Esophagus squamous epithelium (tissue), 5 donors: Measurements from ENCODE around the gene RFPL2. TPM values are rescaled to one million over a fixed set of nuclear protein-coding genes. Genes with fewer than 3 reads are reported as not detected.

Experiments
- DNase-seq: peaks from one replicate; lab custom pipeline; 2025; lab: John Stamatoyannopoulos, UW
- H3K27ac ChIP-seq, 4 donors: fragments of 200-600 bp; sonication (generic); one replicate each; pipeline ENCODE4 v1.5.1; 2016 to 2019; ENCODE audit warnings: mild to moderate bottlenecking in 1 of 4
- H3K27me3 ChIP-seq, 4 donors: fragments of 200-600 bp; sonication (generic); 1 replicate in 3 of 4; 2 replicates in 1 of 4; pipeline versions ENCODE4 v1.5.1 to v1.6.0; 2017 to 2021; ENCODE audit warnings: antibody characterized with exemption in 1 of 4
- H3K36me3 ChIP-seq, 3 donors: fragments of 200-600 bp; sonication (generic); one replicate each; pipeline ENCODE4 v1.5.1; 2016 to 2019
- H3K4me1 ChIP-seq, 3 donors: fragments of 200-600 bp; sonication (generic); one replicate each; pipeline ENCODE4 v1.5.1; 2017 to 2019
- H3K4me3 ChIP-seq, 4 donors: fragments of 200-600 bp; sonication (generic); 1 replicate in 3 of 4; 2 replicates in 1 of 4; pipeline ENCODE4 v1.5.1; 2016 to 2019; ENCODE audit warnings: mild to moderate bottlenecking in 2 of 4, moderate library complexity in 1 of 4
- H3K9me3 ChIP-seq, 3 donors: fragments of 200-600 bp; sonication (generic); one replicate each; pipeline ENCODE4 v1.5.1; 2016 to 2019
- CTCF ChIP-seq, 6 experiments: fragments of 450-650 bp in 4 of 6; fragments of 200-600 bp in 2 of 6; sonication (generic) in 2 of 6; IDR thresholded peaks; one replicate each; pipeline ENCODE4 v1.5.1; 2016 to 2019; ENCODE audit warnings: antibody characterized with exemption in 6 of 6, mild to moderate bottlenecking in 4 of 6, moderate library complexity in 4 of 6
- POLR2A ChIP-seq, 4 donors: fragments of 450-650 bp; IDR thresholded peaks; one replicate each; pipeline ENCODE4 v1.6.1; 2017; ENCODE audit warnings: antibody characterized with exemption in 4 of 4, mild to moderate bottlenecking in 4 of 4, moderate library complexity in 3 of 4
- WGBS, 2 donors: methylation state at CpG; one replicate each; pipeline ENCODE4 v1.1.5; 2018; 5-methylcytosine and 5-hydroxymethylcytosine counted together
- intact Hi-C: fragments of 100-400 bp; cut with DNase I; formaldehyde crosslinking; loops from one replicate; pipeline ENCODE4 v1.15.0; 2022
- total RNA-seq, 4 donors: library from RNA; depleted of rRNA; stranded (reverse); fragments of >200 nt; gene quantifications; one replicate each; pipeline ENCODE4 v1.1.0, GENCODE V29; 2016
- donor health status: DM: yes; HTN: yes; CAD: no.

RFPL2 gene
- total RNA-seq: not detected

- DNase-seq: no peak
- 56 to 76% methylated on average over 12 to 19 of the region's 41 CpGs for WGBS, 2 donors
- Histone ChIP-seq H3K36me3 (no peaks in the 10 kb centered on the region), H3K9me3 (no peaks in the 10 kb centered on the region), H3K4me1 (peaks cover 9 to 24% (median 12%) of the 10 kb centered on the region in 3 donors), H3K27ac (no peak within 1 kb of the TSS), H3K4me3 (peak within 1 kb of the TSS in 1 of 4 donors; percentile 8), H3K27me3 (peaks cover 0 to 56% (median 8%) of the 10 kb centered on the region in 4 donors)
- intact Hi-C loops: loop anchor here (10.0 kb wide), 1 partner anchor 230 kb away; no protein-coding TSS in a partner anchor
- TF ChIP-seq CTCF (IDR thresholded peaks at IDR 0.05) (no peak), POLR2A (IDR thresholded peaks at IDR 0.05) (no peak)
These were observed at the start of gene RFPL2 for GRCh38 chr22:32204856-32205722. Gene RFPL2, minus strand, starts transcription at chr22:32205073. Its CDS starts 2,622 bp downstream, at chr22:32202451.

GRCh38 chr22:32249231-32249630 is 44.4 kb upstream of the RFPL2 start:
- 87 to 100% methylated on average over 1 of the region's 1 CpG for WGBS, 2 donors
- Histone ChIP-seq H3K27ac (no peak overlapping the region), H3K4me1 (no peaks in the 10 kb centered on the region), H3K9me3 (no peaks in the 10 kb centered on the region), H3K36me3 (no peaks in the 10 kb centered on the region), H3K4me3 (no peak overlapping the region), H3K27me3 (peaks cover 0 to 15% (median 0%) of the 10 kb centered on the region in 4 donors)
- TF ChIP-seq CTCF (IDR thresholded peaks at IDR 0.05): no peak
- TF ChIP-seq POLR2A (IDR thresholded peaks at IDR 0.05): no peak
- no peak for DNase-seq
- intact Hi-C loops: no loop called here

- Histone ChIP-seq H3K27me3 (peaks cover 0 to 15% (median 0%) of the 10 kb centered on the region in 4 donors), H3K4me1 (no peaks in the 10 kb centered on the region), H3K9me3 (no peaks in the 10 kb centered on the region), H3K36me3 (no peaks in the 10 kb centered on the region), H3K27ac (no peak overlapping the region), H3K4me3 (no peak overlapping the region)
- no peak for TF ChIP-seq CTCF (IDR thresholded peaks at IDR 0.05)
- no peak for TF ChIP-seq POLR2A (IDR thresholded peaks at IDR 0.05)
- intact Hi-C loops: no loop called here
- WGBS, 2 donors: 21 to 25% methylated on average over 1 of the region's 1 CpG
- DNase-seq: no peak
These were observed 43.4 kb upstream of the RFPL2 start for GRCh38 chr22:32248276-32248675.

GRCh38 chr22:32246166-32246565 is 41.3 kb upstream of the RFPL2 start:
- TF ChIP-seq CTCF (IDR thresholded peaks at IDR 0.05) (no peak), POLR2A (IDR thresholded peaks at IDR 0.05) (no peak)
- WGBS, 2 donors: 68 to 77% methylated on average over 5 of the region's 5 CpGs
- intact Hi-C loops: no loop called here
- no peak overlapping the region for H3K27ac ChIP-seq
- no peak for DNase-seq
- H3K4me3 ChIP-seq: no peak overlapping the region
- peaks cover 0 to 15% (median 0%) of the 10 kb centered on the region in 4 donors for H3K27me3 ChIP-seq
- no peaks in the 10 kb centered on the region for H3K36me3 ChIP-seq
- H3K4me1 ChIP-seq: no peaks in the 10 kb centered on the region
- H3K9me3 ChIP-seq: no peaks in the 10 kb centered on the region

GRCh38 chr22:32245042-32245441 is 40.2 kb upstream of the RFPL2 start:
- TF ChIP-seq CTCF (IDR thresholded peaks at IDR 0.05): no peak
- TF ChIP-seq POLR2A (IDR thresholded peaks at IDR 0.05): no peak
- H3K27ac ChIP-seq: no peak overlapping the region
- peaks cover 0 to 12% (median 0%) of the 10 kb centered on the region in 4 donors for H3K27me3 ChIP-seq
- 39 to 68% methylated on average over 3 of the region's 3 CpGs for WGBS, 2 donors
- H3K9me3 ChIP-seq: no peaks in the 10 kb centered on the region
- no peak for DNase-seq
- no peaks in the 10 kb centered on the region for H3K36me3 ChIP-seq
- H3K4me1 ChIP-seq: no peaks in the 10 kb centered on the region
- no peak overlapping the region for H3K4me3 ChIP-seq
- intact Hi-C loops: no loop called here
